Colonic mucosa (tissue), 4 donors: ENCODE data around the gene CENPM. TPM values are rescaled to one million over a fixed set of nuclear protein-coding genes. Genes with fewer than 3 reads are reported as not detected.

Experiments used
- DNase-seq: peaks from one replicate; pipeline ENCODE4 v3.0.0-alpha.2; 2020
- H3K27ac ChIP-seq: fragments of 200-600 bp; one replicate; pipeline ENCODE4 v1.8.0; 2021
- H3K27me3 ChIP-seq: fragments of 200-600 bp; one replicate; pipeline ENCODE4 v1.8.0; 2021
- H3K36me3 ChIP-seq: fragments of 200-600 bp; one replicate; pipeline ENCODE4 v1.8.0; 2021
- H3K4me1 ChIP-seq: fragments of 200-600 bp; one replicate; pipeline ENCODE4 v1.8.0; 2021; ENCODE audit warnings: mild to moderate bottlenecking
- H3K4me3 ChIP-seq: fragments of 200-600 bp; one replicate; pipeline ENCODE4 v1.8.0; 2021
- H3K9ac ChIP-seq, 2 donors: one replicate each; pipeline ENCODE4 v1.7.0; 2013; ENCODE audit warnings: control low read depth in 2 of 2, low read depth in 2 of 2, low read length in 2 of 2
- H3K9me3 ChIP-seq: fragments of 200-600 bp; one replicate; pipeline ENCODE4 v1.8.0; 2021
- CTCF ChIP-seq: fragments of 200-600 bp; IDR thresholded peaks from one replicate; pipeline ENCODE4 v1.8.0; 2022; ENCODE audit warnings: antibody characterized with exemption, mild to moderate bottlenecking
- intact Hi-C: fragments of 100-400 bp; cut with DNase I; formaldehyde crosslinking; loops from one replicate; pipeline ENCODE4 v1.14.1; 2022
- total RNA-seq, 2 donors: library from RNA; stranded (reverse); fragmentation: NEBNext Ultra II Directional in 1 of 2; extraction: Animal tissue kit (Norgen Biotek cat#: 25700) in 1 of 2; gene quantifications; one replicate each; pipeline ENCODE4 v1.2.1, GENCODE V29; 2021
- donor health status: healthy.
- donor health status: DM: no; HTN: no; CAD: no.
- donor health status: DM: no; HTN: no; CAD: no.

CENPM gene
- total RNA-seq, 2 donors from 2014 or later: 13.7 to 64.3 TPM

GRCh38 chr22:41964112-41964491 lies 17.1 kb upstream of the CENPM start:
- no peaks in the 10 kb centered on the region for H3K36me3 ChIP-seq
- H3K4me3 ChIP-seq: no peak overlapping the region
- no peaks in the 10 kb centered on the region for H3K27me3 ChIP-seq
- H3K9me3 ChIP-seq: no peaks in the 10 kb centered on the region
- no peak for TF ChIP-seq CTCF
- no peak for DNase-seq
- no peaks in the 10 kb centered on the region for H3K4me1 ChIP-seq
- intact Hi-C loops: no loop called here
- H3K9ac ChIP-seq: no peak overlapping the region
- H3K27ac ChIP-seq: no peak overlapping the region

GRCh38 chr22:41963453-41964111 lies 16.6 kb upstream of the CENPM start:
- intact Hi-C loops: no loop called here
- no peak for DNase-seq

GRCh38 chr22:41957941-41958556 lies 11.1 kb upstream of the CENPM start:
- Histone ChIP-seq H3K27me3 (no peaks in the 10 kb centered on the region), H3K9me3 (no peaks in the 10 kb centered on the region), H3K27ac (no peak overlapping the region), H3K4me1 (no peaks in the 10 kb centered on the region), H3K9ac (no peak overlapping the region), H3K4me3 (peak overlapping the region; percentile 34), H3K36me3 (no peaks in the 10 kb centered on the region)
- peak; percentile 8 for TF ChIP-seq CTCF
- no peak for DNase-seq
- intact Hi-C loops: no loop called here

More at GRCh38 chr22:41963453-41964111, 16.6 kb upstream of the CENPM start:
- H3K36me3 ChIP-seq: no peaks in the 10 kb centered on the region
- H3K9me3 ChIP-seq: no peaks in the 10 kb centered on the region
- no peak for TF ChIP-seq CTCF
- no peaks in the 10 kb centered on the region for H3K4me1 ChIP-seq
- H3K27ac ChIP-seq: no peak overlapping the region
- no peak overlapping the region for H3K4me3 ChIP-seq
- H3K27me3 ChIP-seq: no peaks in the 10 kb centered on the region
- H3K9ac ChIP-seq: no peak overlapping the region

- Histone ChIP-seq H3K9me3 (no peaks in the 10 kb centered on the region), H3K4me3 (no peak overlapping the region), H3K36me3 (no peaks in the 10 kb centered on the region), H3K27ac (no peak overlapping the region), H3K9ac (no peak overlapping the region), H3K4me1 (no peaks in the 10 kb centered on the region), H3K27me3 (no peaks in the 10 kb centered on the region)
- DNase-seq: no peak
- intact Hi-C loops: no loop called here
- TF ChIP-seq CTCF: no peak
These were observed 5.8 kb upstream of the CENPM start for GRCh38 chr22:41952713-41953112.

GRCh38 chr22:41951898-41952474 lies 5.0 kb upstream of the CENPM start, which contains the start of gene SMIM45:
Gene SMIM45, plus strand, starts transcription at chr22:41952150.
- H3K27me3 ChIP-seq: no peaks in the 10 kb centered on the region
- no peaks in the 10 kb centered on the region for H3K9me3 ChIP-seq
- H3K4me3 ChIP-seq: no peak within 1 kb of the TSS
- intact Hi-C loops: no loop called here
- no peak for DNase-seq
- H3K4me1 ChIP-seq: no peaks in the 10 kb centered on the region
- H3K9ac ChIP-seq: no peak within 1 kb of the TSS
- H3K36me3 ChIP-seq: no peaks in the 10 kb centered on the region
- H3K27ac ChIP-seq: no peak within 1 kb of the TSS
- no peak for TF ChIP-seq CTCF
